HepG2 (cell line): ENCODE data around the gene SLC44A5. TPM values are rescaled to one million over a fixed set of nuclear protein-coding genes. Genes with fewer than 3 reads are reported as not detected.

Experiments
- ATAC-seq: fragments of 200-7000 bp; cut with Tn5 transposase; 3 replicates; pipeline ENCODE4 v1.9.1; 2020; ENCODE audit warnings: mild to moderate bottlenecking, moderate library complexity
- BruUV-seq: library from RNA; stranded (reverse); fragments of 400-500 nt; replicated peaks from 2 replicates; lab custom pipeline; 2021; lab: Mats Ljungman, UMichigan
- CTCF ChIA-PET: fragments of 300-600 bp; formaldehyde crosslinking; extraction: SDS; loops from one replicate; lab custom pipeline; 2021; ENCODE audit warnings: low total read pairs, inconsistent platforms, low intra/inter-chr PET ratio; lab: Yijun Ruan, JAX
- POLR2A ChIA-PET: fragments of 350-600 bp; sonication (Branson Sonifier 250); formaldehyde crosslinking; loops from one replicate; lab custom pipeline; 2020; ENCODE audit warnings: antibody characterized with exemption, inconsistent platforms; lab: Yijun Ruan, JAX
- DNase-seq: peaks from one replicate; pipeline ENCODE4 v3.0.0-alpha.2; 2015; ENCODE audit warnings: low spot score
- FAIRE-seq: peaks from 3 replicates; lab custom pipeline; 2011; peaks lifted over from hg19 to GRCh38; lab: Jason Lieb, UNC
- H2AFZ ChIP-seq: one replicate; pipeline ENCODE4 v1.6.1; 2011; ENCODE audit warnings: low read length, inconsistent platforms
- H3K27ac ChIP-seq: fragments of 300-600 bp; 3 replicates; pipeline ENCODE4 v1.8.0; 2011; ENCODE audit warnings: mixed run types, mild to moderate bottlenecking, mixed read lengths, low read length, inconsistent platforms; ENCODE audit not compliant: insufficient read depth; ENCODE audit errors: extremely low read length
- H3K27me3 ChIP-seq, 2 experiments: fragments of 200-600 bp in 1 of 2; 2 replicates in 1 of 2; 3 replicates in 1 of 2; pipeline versions ENCODE4 v1.6.0 to v1.8.0; 2011; ENCODE audit warnings: low read length in 2 of 2, mild to moderate bottlenecking in 2 of 2, moderate library complexity in 2 of 2, inconsistent platforms in 1 of 2; ENCODE audit not compliant: insufficient read depth in 2 of 2, control insufficient read depth in 1 of 2
- H3K36me3 ChIP-seq, 2 experiments: fragments of 200-600 bp in 1 of 2; replicated peaks in 1 of 2; 2 replicates in 1 of 2; 3 replicates in 1 of 2; pipeline versions ENCODE4 v1.5.1 to v1.8.0; 2011; ENCODE audit warnings: low read length in 2 of 2, inconsistent platforms in 1 of 2; ENCODE audit not compliant: insufficient read depth in 2 of 2, control insufficient read depth in 1 of 2
- H3K4me1 ChIP-seq: 2 replicates; pipeline ENCODE4 v1.5.1; 2012; ENCODE audit warnings: low read length, inconsistent platforms; ENCODE audit not compliant: insufficient read depth
- H3K4me2 ChIP-seq: 2 replicates; pipeline ENCODE4 v1.6.0; 2011; ENCODE audit warnings: low read depth, low read length, inconsistent platforms
- H3K4me3 ChIP-seq, 3 experiments: fragments of 200-600 bp in 1 of 3; sonication (generic), shearing (Covaris generic) in 1 of 3; replicated peaks in 1 of 3; 2 replicates each; pipeline ENCODE4 v1.5.1; 2011 to 2016; ENCODE audit warnings: low read length in 3 of 3, inconsistent platforms in 2 of 3, low read depth in 2 of 3, mild to moderate bottlenecking in 2 of 3, control low read depth in 1 of 3, mixed read lengths in 1 of 3; ENCODE audit not compliant: insufficient read depth in 1 of 3
- H3K79me2 ChIP-seq: one replicate; pipeline ENCODE4 v1.6.1; 2011; ENCODE audit warnings: low read length, inconsistent platforms; ENCODE audit not compliant: insufficient read depth
- H3K9ac ChIP-seq: 2 replicates; pipeline ENCODE4 v1.6.0; 2011; ENCODE audit warnings: mild to moderate bottlenecking, low read depth, low read length, inconsistent platforms; ENCODE audit not compliant: insufficient read depth
- H3K9me3 ChIP-seq: 2 replicates; pipeline ENCODE4 v1.5.1; 2012; ENCODE audit warnings: mild to moderate bottlenecking, low read length
- H4K20me1 ChIP-seq: 2 replicates; pipeline ENCODE4 v1.6.0; 2011; ENCODE audit warnings: inconsistent platforms, mild to moderate bottlenecking, low read length, moderate library complexity; ENCODE audit not compliant: insufficient read depth
- CEBPB ChIP-seq: IDR thresholded peaks from 2 replicates; pipeline ENCODE4 v1.6.1; 2011; ENCODE audit warnings: low read depth, low read length, improper control_type of control experiment, borderline replicate concordance
- E2F2 ChIP-seq: sonication (generic); formaldehyde crosslinking; IDR thresholded peaks from 2 replicates; pipeline ENCODE4 v1.4.0; 2020; ENCODE audit warnings: missing genetic modification reagents, borderline replicate concordance
- FOXM1 ChIP-seq: sonication (generic); formaldehyde crosslinking; IDR thresholded peaks from 2 replicates; pipeline ENCODE4 v1.5.0; 2020; ENCODE audit warnings: missing genetic modification reagents
- HNF4A ChIP-seq: sonication (generic); formaldehyde crosslinking; IDR thresholded peaks from 2 replicates; pipeline ENCODE4 v1.4.0; 2020; ENCODE audit warnings: missing genetic modification reagents
- MTERF4 ChIP-seq: sonication (generic); formaldehyde crosslinking; IDR thresholded peaks from 2 replicates; pipeline ENCODE4 v1.8.0; 2023; ENCODE audit warnings: mild to moderate bottlenecking, missing genetic modification reagents
- NFE2 ChIP-seq: sonication (generic); formaldehyde crosslinking; IDR thresholded peaks from 2 replicates; pipeline ENCODE4 v1.4.0; 2020; ENCODE audit warnings: missing genetic modification reagents
- NR3C1 ChIP-seq: sonication (generic); formaldehyde crosslinking; IDR thresholded peaks from 2 replicates; pipeline ENCODE4 v1.4.0; 2020; ENCODE audit warnings: missing genetic modification reagents
- PBX2 ChIP-seq: IDR thresholded peaks from 2 replicates; pipeline ENCODE4 v1.6.1; 2016; ENCODE audit warnings: control low read depth
- PHF20 ChIP-seq: sonication (generic); formaldehyde crosslinking; IDR thresholded peaks from 2 replicates; pipeline ENCODE4 v1.5.0; 2020; ENCODE audit warnings: mild to moderate bottlenecking, missing genetic modification reagents
- RELA ChIP-seq: sonication (generic); formaldehyde crosslinking; IDR thresholded peaks from 2 replicates; pipeline ENCODE4 v1.4.0; 2020; ENCODE audit warnings: missing genetic modification reagents
- RXRB ChIP-seq: IDR thresholded peaks from 2 replicates; pipeline ENCODE4 v1.6.1; 2016; ENCODE audit warnings: borderline replicate concordance, missing genetic modification reagents, missing compliant biosample characterization
- SMC3 ChIP-seq: IDR thresholded peaks from 2 replicates; pipeline ENCODE4 v1.6.1; 2011; ENCODE audit warnings: low read length, improper control_type of control experiment
- SP2 ChIP-seq: sonication (generic); formaldehyde crosslinking; IDR thresholded peaks from 2 replicates; pipeline ENCODE4 v1.5.1; 2020; ENCODE audit warnings: mild to moderate bottlenecking, missing genetic modification reagents
- ZBTB37 ChIP-seq: sonication (generic); formaldehyde crosslinking; IDR thresholded peaks from 2 replicates; pipeline ENCODE4 v1.4.0; 2020; ENCODE audit warnings: mild to moderate bottlenecking, missing genetic modification reagents
- ZEB1 ChIP-seq: IDR thresholded peaks from 2 replicates; pipeline ENCODE4 v1.6.1; 2012; ENCODE audit warnings: mild to moderate bottlenecking, low read depth, inconsistent platforms; ENCODE audit not compliant: insufficient replicate concordance
- ZHX1 ChIP-seq: sonication (generic); formaldehyde crosslinking; IDR thresholded peaks from 2 replicates; pipeline ENCODE4 v1.8.1; 2022; ENCODE audit warnings: low read depth, mild to moderate bottlenecking, missing genetic modification reagents
- ZKSCAN8 ChIP-seq: IDR thresholded peaks from 2 replicates; pipeline ENCODE4 v1.6.1; 2016; ENCODE audit warnings: borderline replicate concordance, missing genetic modification reagents, missing compliant biosample characterization
- ZNF260 ChIP-seq: sonication (generic); formaldehyde crosslinking; IDR thresholded peaks from 2 replicates; pipeline ENCODE4 v1.4.0; 2020; ENCODE audit warnings: missing genetic modification reagents, low read depth, mild to moderate bottlenecking, borderline replicate concordance
- ZNF564 ChIP-seq: sonication (generic); formaldehyde crosslinking; IDR thresholded peaks from 2 replicates; pipeline ENCODE4 v1.8.1; 2023; ENCODE audit warnings: mild to moderate bottlenecking, missing genetic modification reagents
- ZNF614 ChIP-seq: IDR thresholded peaks from 2 replicates; pipeline ENCODE4 v1.6.1; 2018; ENCODE audit warnings: missing biosample characterization, missing genetic modification reagents, inconsistent platforms, borderline replicate concordance
- WGBS: methylation state at CpG from one replicate; pipeline ENCODE4 v1.1.6; 2017; ENCODE audit warnings: low lambda C conversion rate; 5-methylcytosine and 5-hydroxymethylcytosine counted together
- in situ Hi-C: cut with HindIII; loops from 2 replicates; pipeline ENCODE4 v1.10.0; 2017; ENCODE audit warnings: low pct_unique_long_range_greater_than_20kb; ENCODE audit not compliant: extremely low pct_ligation_motif_present
- intact Hi-C: fragments of 100-400 bp; cut with micrococcal nuclease; formaldehyde crosslinking; loops from one replicate; pipeline ENCODE4 v1.10.0; 2022; ENCODE audit not compliant: unreplicated experiment
- polyA plus RNA-seq, 8 experiments: library from polyadenylated mRNA; depleted of rRNA in 3 of 8; stranded (reverse) in 7 of 8; unstranded in 1 of 8; fragments of >200 nt; fragmentation: Illumina TruSeq in 4 of 8; extraction: Trizol in 4 of 8; gene quantifications; 2 replicates each; pipeline versions ENCODE4 v1.2.1 to v1.2.3, GENCODE V29; 2011 to 2016; ENCODE audit warnings: low read depth in 4 of 8, missing spikeins in 1 of 8, mixed read lengths in 1 of 8; ENCODE audit not compliant: insufficient read depth in 1 of 8
- total RNA-seq, 5 experiments: library from RNA; depleted of rRNA; stranded (reverse); fragments of >200 nt; fragmentation: Illumina TruSeq; extraction: Trizol; gene quantifications; 2 replicates each; pipeline ENCODE4 v1.2.3, GENCODE V29; 2016; ENCODE audit warnings: low read depth in 1 of 5

Gene SLC44A5
- total and polyA plus RNA-seq, 2 of the 13 experiments (the other 11 are each of a cell fraction or from before 2014, with no cell fraction given), result 8.0 to 16.0 TPM

- CTCF ChIA-PET, result no interaction called here
- no peak for ATAC-seq
These were observed 31.9 kb downstream of the SLC44A5 start for GRCh38 chr1:75579046-75579445.

More at GRCh38 chr1:75579046-75579445, 31.9 kb downstream of the SLC44A5 start:
- Histone ChIP-seq H3K27ac (no peak overlapping the region), H3K9ac (no peak overlapping the region), H3K36me3 (no peaks in the 10 kb centered on the region), H3K27me3 (no peaks in the 10 kb centered on the region), H3K4me2 (no peak overlapping the region), H4K20me1 (no peaks in the 10 kb centered on the region), H3K79me2 (no peaks in the 10 kb centered on the region), H3K4me3 (no peak overlapping the region), H3K4me1 (peaks cover 11% of the 10 kb centered on the region; the same call in 1 of the 2 replicates), H2AFZ (no peak overlapping the region), H3K9me3 (no peaks in the 10 kb centered on the region)
- no TSS peak for BruUV-seq
- FAIRE-seq (no peak), DNase-seq (no peak)
- WGBS, result 72% methylated on average over 2 of the region's 2 CpGs
- intact Hi-C loops (no loop called here), in situ Hi-C loops (no loop called here)
- POLR2A ChIA-PET, result no interaction called here
- TF ChIP-seq RXRB (CRISPR knock-in tag) (no peak), SP2 (CRISPR knock-in tag) (no peak), ZBTB37 (CRISPR knock-in tag) (no peak), PBX2 (no peak), ZNF564 (CRISPR knock-in tag) (no peak), HNF4A (CRISPR knock-in tag) (no peak), NR3C1 (CRISPR knock-in tag) (no peak), ZNF260 (no peak), PHF20 (CRISPR knock-in tag) (no peak), ZKSCAN8 (CRISPR knock-in tag) (no peak), RELA (CRISPR knock-in tag) (no peak), ZNF614 (CRISPR knock-in tag) (no peak), E2F2 (CRISPR knock-in tag) (no peak), ZEB1 (no peak), SMC3 (no peak), FOXM1 (CRISPR knock-in tag) (no peak), MTERF4 (CRISPR knock-in tag) (no peak), NFE2 (CRISPR knock-in tag) (no peak), ZHX1 (CRISPR knock-in tag) (no peak), CEBPB (no peak)
